Stomach (tissue), 9 donors: Measurements from ENCODE around the gene MCM7. TPM values are rescaled to one million over a fixed set of nuclear protein-coding genes. Genes with fewer than 3 reads are reported as not detected.

ENCODE experiments used
- DNase-seq, 2 donors: peaks; one replicate each; pipeline versions ENCODE4 v3.0.0 to v3.0.0-alpha.2; 2013 to 2019
- H3K27ac ChIP-seq, 5 donors: fragments of 200-600 bp in 4 of 5; sonication (generic) in 4 of 5; one replicate each; pipeline ENCODE4 v1.5.1; 2013 to 2019; ENCODE audit warnings: mild to moderate bottlenecking in 1 of 5, moderate library complexity in 1 of 5
- H3K27me3 ChIP-seq, 3 donors: fragments of 200-600 bp; sonication (generic); one replicate each; pipeline ENCODE4 v1.5.1; 2017 to 2019; ENCODE audit warnings: mixed run types in 1 of 3
- H3K36me3 ChIP-seq, 4 donors: fragments of 200-600 bp; sonication (generic); 1 replicate in 3 of 4; 2 replicates in 1 of 4; pipeline ENCODE4 v1.5.1; 2016 to 2019
- H3K4me1 ChIP-seq, 4 donors: fragments of 200-600 bp; sonication (generic); one replicate each; pipeline ENCODE4 v1.5.1; 2016 to 2019
- H3K4me3 ChIP-seq, 4 donors: fragments of 200-600 bp; sonication (generic) in 3 of 4; one replicate each; pipeline ENCODE4 v1.5.1; 2016 to 2019; ENCODE audit warnings: mild to moderate bottlenecking in 1 of 4
- H3K9me3 ChIP-seq, 4 donors: fragments of 200-600 bp; sonication (generic); one replicate each; pipeline ENCODE4 v1.5.1; 2016 to 2019
- EP300 ChIP-seq: sonication (generic); formaldehyde crosslinking; IDR thresholded peaks from one replicate; pipeline ENCODE4 v1.6.1; 2017; ENCODE audit warnings: antibody characterized with exemption
- POLR2A ChIP-seq, 4 donors: fragments of 450-650 bp; IDR thresholded peaks; one replicate each; pipeline ENCODE4 v1.6.1; 2016; ENCODE audit warnings: antibody characterized with exemption in 4 of 4, control low read depth in 2 of 4, mild to moderate bottlenecking in 1 of 4, moderate library complexity in 1 of 4
- POLR2AphosphoS5 ChIP-seq, 3 donors: sonication (generic); formaldehyde crosslinking; IDR thresholded peaks; one replicate each; pipeline ENCODE4 v1.6.1; 2016; ENCODE audit warnings: antibody characterized with exemption in 3 of 3
- WGBS, 5 donors: extraction: QIAGEN DNeasy Blood & Tissue Kit in 3 of 5; methylation state at CpG; one replicate each; pipeline versions ENCODE4 v1.1.5 to v1.1.7; 2013 to 2018; 5-methylcytosine and 5-hydroxymethylcytosine counted together
- intact Hi-C: fragments of 100-400 bp; cut with DNase I; formaldehyde crosslinking; loops from one replicate; pipeline ENCODE4 v1.15.1; 2023; ENCODE audit warnings: low total_unique reads
- polyA plus RNA-seq, 3 donors: library from polyadenylated mRNA; stranded (reverse); fragments of 200-250 nt; gene quantifications; one replicate each; pipeline ENCODE4 v1.2.3, GENCODE V29; 2013
- total RNA-seq, 5 donors: library from RNA; depleted of rRNA; stranded (reverse); fragments of >200 nt; gene quantifications; one replicate each; pipeline versions ENCODE4 v1.1.0 to v1.2.3, GENCODE V29; 2014 to 2016
- TF ChIP-seq, protein P1 (sequence below), 7 experiments: fragments of 450-650 bp in 4 of 7; fragments of 200-600 bp in 3 of 7; sonication (generic) in 3 of 7; IDR thresholded peaks; one replicate each; pipeline ENCODE4 v1.5.1; 2016 to 2019; ENCODE audit warnings: antibody characterized with exemption in 7 of 7, control low read depth in 2 of 7, mild to moderate bottlenecking in 1 of 7
- donor health status: healthy with polysubstance abuse.
- donor health status: Bipolar disorder and iron deficiency.
- donor health status: healthy.

MCM7 gene
- total and polyA plus RNA-seq, 8 donors, result 39.6 to 104 (median 50.5) TPM

DNA sequence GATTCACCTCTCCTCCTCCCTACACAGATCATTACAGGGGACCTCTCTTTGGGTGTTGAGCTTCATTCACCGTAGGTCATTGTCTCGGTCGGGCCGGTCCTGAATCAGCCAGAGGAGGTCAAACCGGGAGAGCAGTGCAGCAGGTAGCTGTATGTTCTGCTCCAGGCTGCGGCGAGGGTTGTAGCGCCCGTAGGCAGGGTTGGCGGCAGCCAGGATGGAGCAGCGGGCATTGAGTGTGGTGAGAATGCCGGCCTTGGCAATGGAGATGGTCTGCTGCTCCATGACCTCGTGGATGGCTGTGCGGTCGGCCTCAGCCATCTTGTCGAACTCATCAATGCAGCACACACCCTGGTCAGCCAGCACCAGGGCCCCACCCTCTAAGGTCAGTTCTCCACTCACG lies 5.5 kb downstream of the MCM7 start:
- intact Hi-C loops, result no loop called here
- TF ChIP-seq, protein P1, sequence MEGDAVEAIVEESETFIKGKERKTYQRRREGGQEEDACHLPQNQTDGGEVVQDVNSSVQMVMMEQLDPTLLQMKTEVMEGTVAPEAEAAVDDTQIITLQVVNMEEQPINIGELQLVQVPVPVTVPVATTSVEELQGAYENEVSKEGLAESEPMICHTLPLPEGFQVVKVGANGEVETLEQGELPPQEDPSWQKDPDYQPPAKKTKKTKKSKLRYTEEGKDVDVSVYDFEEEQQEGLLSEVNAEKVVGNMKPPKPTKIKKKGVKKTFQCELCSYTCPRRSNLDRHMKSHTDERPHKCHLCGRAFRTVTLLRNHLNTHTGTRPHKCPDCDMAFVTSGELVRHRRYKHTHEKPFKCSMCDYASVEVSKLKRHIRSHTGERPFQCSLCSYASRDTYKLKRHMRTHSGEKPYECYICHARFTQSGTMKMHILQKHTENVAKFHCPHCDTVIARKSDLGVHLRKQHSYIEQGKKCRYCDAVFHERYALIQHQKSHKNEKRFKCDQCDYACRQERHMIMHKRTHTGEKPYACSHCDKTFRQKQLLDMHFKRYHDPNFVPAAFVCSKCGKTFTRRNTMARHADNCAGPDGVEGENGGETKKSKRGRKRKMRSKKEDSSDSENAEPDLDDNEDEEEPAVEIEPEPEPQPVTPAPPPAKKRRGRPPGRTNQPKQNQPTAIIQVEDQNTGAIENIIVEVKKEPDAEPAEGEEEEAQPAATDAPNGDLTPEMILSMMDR (IDR thresholded peaks at IDR 0.05), result no peak
- TF ChIP-seq POLR2AphosphoS5 (IDR thresholded peaks at IDR 0.05) (no peak), POLR2A (IDR thresholded peaks at IDR 0.05) (no peak), EP300 (no peak)
- H3K36me3 ChIP-seq, result peaks cover 83 to 90% (median 88%) of the 10 kb centered on the region in 4 donors
- DNase-seq, result no peak
- WGBS, 5 donors, result 88 to 93% (median 91%) methylated on average over 16 to 17 of the region's 17 CpGs
- no peaks in the 10 kb centered on the region for H3K27me3 ChIP-seq
- H3K27ac ChIP-seq, result no peak overlapping the region
- no peak overlapping the region for H3K4me3 ChIP-seq
- H3K9me3 ChIP-seq, result no peaks in the 10 kb centered on the region
- peaks cover 12 to 53% (median 34%) of the 10 kb centered on the region in 4 donors for H3K4me1 ChIP-seq

DNA sequence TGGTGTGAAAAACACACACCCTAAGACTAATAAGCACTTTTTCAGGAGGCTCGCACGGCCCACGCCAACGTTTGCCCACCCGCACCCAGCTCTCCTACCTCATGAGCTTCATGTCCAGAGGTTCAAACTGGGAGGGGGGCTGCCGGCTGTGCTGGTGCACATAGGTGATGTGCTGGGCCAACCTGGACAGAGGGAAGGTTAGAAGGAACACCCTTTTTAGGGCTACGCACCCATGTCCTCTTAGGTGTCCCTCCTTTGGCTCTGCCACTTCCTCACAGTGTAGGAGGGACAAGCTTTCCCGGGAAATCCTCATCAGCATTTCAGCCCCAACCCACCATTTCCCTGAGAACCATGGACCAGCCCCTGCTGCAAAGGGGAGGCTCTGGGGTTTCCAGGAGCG lies 5.9 kb downstream of the MCM7 start:
- WGBS, 5 donors, result 76 to 82% (median 79%) methylated on average over 9 of the region's 9 CpGs

DNA sequence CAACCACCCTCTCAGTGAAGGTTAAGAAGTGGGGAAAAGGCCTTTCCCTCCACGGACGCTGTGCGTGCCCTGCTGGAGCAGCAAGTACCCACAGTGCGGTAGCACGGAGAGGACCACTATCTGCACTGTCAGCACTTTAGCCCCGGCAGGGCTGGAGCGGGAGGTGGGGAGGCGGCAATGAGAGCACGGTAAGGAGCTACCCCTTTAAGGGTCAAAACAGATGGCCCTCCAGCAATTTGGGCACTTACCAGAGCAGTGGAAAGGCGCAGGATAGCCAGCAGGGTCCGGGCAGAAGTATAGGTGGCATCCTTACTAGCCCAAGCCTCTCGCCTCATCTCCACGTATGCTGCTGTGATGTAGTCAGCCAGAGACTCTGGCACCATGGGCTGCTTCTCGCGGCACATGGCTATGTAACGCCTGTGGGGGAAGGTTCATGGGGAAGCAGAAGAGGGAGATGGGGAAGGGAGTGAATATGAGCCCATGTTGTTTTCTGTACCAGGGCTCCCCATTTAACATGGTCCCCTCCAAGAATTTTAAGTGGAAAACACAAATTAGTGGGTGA lies 7.2 kb downstream of the MCM7 start:
- Histone ChIP-seq H3K4me3 (no peak overlapping the region), H3K9me3 (no peaks in the 10 kb centered on the region), H3K27me3 (no peaks in the 10 kb centered on the region), H3K27ac (peak overlapping the region in 3 of 5 donors; percentile 2 to 67 (median 58)), H3K36me3 (peaks cover 85 to 92% (median 90%) of the 10 kb centered on the region in 4 donors), H3K4me1 (peaks cover 9 to 55% (median 35%) of the 10 kb centered on the region in 4 donors)
- TF ChIP-seq EP300 (no peak), POLR2A (IDR thresholded peaks at IDR 0.05) (no peak), POLR2AphosphoS5 (IDR thresholded peaks at IDR 0.05) (no peak)
- TF ChIP-seq, protein P1 (IDR thresholded peaks at IDR 0.05), result no peak
- 79 to 87% (median 85%) methylated on average over 16 of the region's 16 CpGs for WGBS, 5 donors
- intact Hi-C loops, result no loop called here
- no peak for DNase-seq

More for the DNA sequence above, 5.9 kb downstream of the MCM7 start:
- H3K27me3 ChIP-seq, result no peaks in the 10 kb centered on the region
- peaks cover 87 to 94% (median 92%) of the 10 kb centered on the region in 4 donors for H3K36me3 ChIP-seq
- no peak overlapping the region for H3K4me3 ChIP-seq
- peaks cover 12 to 53% (median 34%) of the 10 kb centered on the region in 4 donors for H3K4me1 ChIP-seq
- H3K27ac ChIP-seq, result no peak overlapping the region
- TF ChIP-seq POLR2A (IDR thresholded peaks at IDR 0.05) (no peak), EP300 (no peak), POLR2AphosphoS5 (IDR thresholded peaks at IDR 0.05) (no peak)
- TF ChIP-seq, protein P1 (IDR thresholded peaks at IDR 0.05), result no peak
- intact Hi-C loops, result no loop called here
- no peaks in the 10 kb centered on the region for H3K9me3 ChIP-seq
- no peak for DNase-seq

DNA sequence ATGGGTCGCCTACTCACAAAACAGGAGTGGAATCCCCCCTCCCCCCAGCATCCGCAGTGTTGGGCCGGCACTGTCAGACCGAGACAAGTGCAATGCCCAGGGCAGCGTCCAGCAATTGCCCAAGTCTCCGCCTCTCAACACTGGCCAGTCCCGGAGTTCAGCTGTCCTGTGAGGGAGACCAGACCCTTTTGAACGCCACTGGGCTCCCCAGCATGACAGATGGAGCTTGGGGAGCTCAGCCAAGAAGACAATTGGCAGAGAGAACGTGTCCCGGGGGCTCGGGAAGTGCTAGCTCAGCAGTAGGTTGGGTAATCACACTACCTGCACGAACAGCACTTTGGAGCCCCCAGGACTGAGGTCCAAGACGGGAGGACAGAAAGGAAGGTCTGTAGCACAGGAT lies 7.7 kb downstream of the MCM7 start:
- Histone ChIP-seq H3K27me3 (no peaks in the 10 kb centered on the region), H3K9me3 (no peaks in the 10 kb centered on the region), H3K4me3 (no peak overlapping the region), H3K27ac (peak overlapping the region in 3 of 5 donors; percentile 2 to 67 (median 58)), H3K4me1 (peaks cover 9 to 52% (median 32%) of the 10 kb centered on the region in 4 donors), H3K36me3 (peaks cover 80 to 87% (median 84%) of the 10 kb centered on the region in 4 donors)
- 41 to 66% (median 56%) methylated on average over 5 to 13 of the region's 13 CpGs for WGBS, 5 donors
- DNase-seq, result no peak
- intact Hi-C loops, result no loop called here
- TF ChIP-seq POLR2AphosphoS5 (IDR thresholded peaks at IDR 0.05), result peak in 2 of 3 donors; percentile 28 to 30
- peak; percentile 40 for TF ChIP-seq EP300
- no peak for TF ChIP-seq POLR2A (IDR thresholded peaks at IDR 0.05)
- TF ChIP-seq, protein P1 (IDR thresholded peaks at IDR 0.05), result no peak
